Measurements from ENCODE around the gene AKAIN1.

AKAIN1 gene, protein sequence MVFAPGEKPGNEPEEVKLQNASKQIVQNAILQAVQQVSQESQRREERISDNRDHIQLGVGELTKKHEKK

GRCh38 chr18:5197032-5197434, at the start of gene AKAIN1:
TSS of gene AKAIN1 (minus strand) at chr18:5197257. CDS start at chr18:5197053, 204 bp downstream.
- DNase-seq (ENCODE audit: low spot score), result peak; percentile 91

DNA sequence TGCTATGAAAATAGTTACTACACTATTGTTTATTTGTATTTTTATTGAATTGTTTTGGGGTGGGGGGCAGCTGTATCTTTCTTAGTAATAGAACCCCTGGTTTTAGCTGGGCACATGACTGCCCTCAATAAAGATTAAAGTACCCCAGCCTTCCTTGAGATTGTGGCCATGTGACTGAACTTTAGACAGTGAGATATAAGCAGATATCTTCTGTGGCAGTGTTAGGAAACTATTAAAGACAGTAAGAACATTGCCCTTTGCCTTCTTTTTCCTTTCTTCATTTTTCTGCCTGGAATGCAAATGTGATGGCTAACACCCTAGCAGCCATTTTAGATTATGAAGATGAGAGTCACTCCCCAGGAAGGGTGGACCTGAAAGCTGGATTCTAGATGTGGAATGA, 47.9 kb upstream of the AKAIN1 start:
- DNase-seq (ENCODE audit: low spot score), result no peak

DNA sequence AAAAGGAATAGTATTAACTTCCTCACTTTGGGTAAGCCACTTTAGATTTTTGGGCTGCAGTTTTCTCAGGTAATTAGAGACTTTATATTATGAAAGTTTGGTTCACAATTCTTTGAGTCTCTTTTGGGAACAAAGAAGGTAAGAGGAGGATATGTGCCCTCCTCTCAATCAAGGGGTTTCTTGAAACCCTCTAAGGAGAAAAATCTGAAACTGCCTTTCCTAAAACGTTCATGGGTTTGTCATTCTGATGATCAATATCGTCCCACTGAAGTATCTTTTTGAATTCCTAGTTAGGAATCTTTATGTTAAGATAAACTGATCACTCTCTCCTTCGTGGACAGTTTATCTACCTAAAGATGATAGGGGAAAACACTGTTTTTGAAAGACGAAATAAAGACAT, 42.4 kb upstream of the AKAIN1 start:
- no peak for DNase-seq (ENCODE audit: low spot score)

- DNase-seq (ENCODE audit: low spot score), result peak; percentile 31
Measured at GRCh38 chr18:5238371-5238976, 41.4 kb upstream of the AKAIN1 start.

DNA sequence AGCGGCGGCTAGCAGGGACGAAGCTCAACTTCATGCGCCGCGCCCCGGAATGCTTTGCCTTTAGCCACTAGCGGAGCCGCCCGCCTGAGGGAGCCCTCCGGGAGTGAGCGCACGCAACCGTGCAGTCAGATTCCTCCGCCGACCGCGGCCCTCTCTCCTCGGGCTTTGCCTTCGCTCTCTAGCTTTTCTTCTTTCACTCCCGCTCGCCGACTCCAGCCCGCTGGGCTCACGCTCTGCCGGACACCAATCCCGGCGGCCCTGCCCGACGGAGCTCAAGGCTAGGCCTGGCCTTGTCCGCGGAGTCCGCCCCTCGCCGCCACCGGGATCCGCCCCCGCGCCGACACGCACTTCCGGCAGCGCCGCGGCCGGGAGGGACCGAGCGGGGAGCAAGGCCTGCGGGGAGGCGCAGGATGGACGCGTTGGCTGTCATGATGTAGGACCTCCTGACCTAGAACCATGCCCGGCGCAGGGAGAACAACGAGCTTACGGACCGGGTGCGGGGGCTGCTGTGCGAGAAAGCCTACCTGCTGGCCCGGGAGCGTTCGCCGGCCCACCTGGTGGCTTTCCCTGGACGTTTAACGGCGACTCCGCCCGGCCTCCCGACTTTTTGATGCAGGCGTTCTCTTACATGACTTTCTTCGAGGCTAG, 40.8 kb upstream of the AKAIN1 start:
- DNase-seq (ENCODE audit: low spot score), result peak; percentile 85

- peak; percentile 22 for DNase-seq (ENCODE audit: low spot score)
Measured at GRCh38 chr18:5237083-5237722, 40.1 kb upstream of the AKAIN1 start.

DNA sequence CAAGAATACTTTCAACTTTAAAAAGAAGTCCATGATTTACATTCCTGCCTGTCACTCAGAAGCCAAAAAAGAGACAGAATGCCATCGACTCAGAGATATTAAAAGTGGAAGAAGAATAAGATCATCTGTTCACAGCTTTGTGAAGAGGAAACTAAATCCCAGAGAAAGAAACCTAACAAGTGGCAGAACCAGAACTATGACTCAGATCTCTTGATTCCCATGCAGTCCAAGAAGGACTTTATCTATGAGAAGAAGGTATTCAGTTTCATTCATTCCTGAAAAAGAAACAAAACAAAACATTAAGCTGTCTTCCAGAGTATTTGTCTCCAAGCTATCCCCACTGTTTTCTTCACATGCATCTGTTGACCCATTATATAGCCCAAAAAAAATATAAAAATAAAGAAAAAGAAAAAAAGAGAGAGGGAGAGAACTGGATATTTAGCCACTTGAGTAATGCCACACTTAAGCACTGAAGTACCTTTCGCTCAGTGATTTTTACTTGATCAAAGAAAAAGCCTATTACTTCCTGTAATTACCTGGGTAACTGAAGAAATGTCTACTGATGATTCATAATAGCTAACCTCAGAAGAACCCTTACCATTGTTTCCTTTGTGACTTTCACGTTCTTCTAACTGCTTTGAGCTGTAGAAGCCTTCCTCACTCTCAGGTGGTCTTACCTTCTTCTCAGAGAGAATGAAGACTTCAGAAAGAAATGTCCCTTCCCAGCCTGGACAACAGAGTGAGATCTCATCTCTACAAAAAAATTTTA, 17.7 kb upstream of the AKAIN1 start:
- DNase-seq (ENCODE audit: low spot score), result no peak

- no peak for DNase-seq (ENCODE audit: low spot score)
Measured at GRCh38 chr18:5207471-5208150, 10.6 kb upstream of the AKAIN1 start.

GRCh38 chr18:5198311-5198710, 1.3 kb upstream of the AKAIN1 start:
- no peak for DNase-seq (ENCODE audit: low spot score)

DNA sequence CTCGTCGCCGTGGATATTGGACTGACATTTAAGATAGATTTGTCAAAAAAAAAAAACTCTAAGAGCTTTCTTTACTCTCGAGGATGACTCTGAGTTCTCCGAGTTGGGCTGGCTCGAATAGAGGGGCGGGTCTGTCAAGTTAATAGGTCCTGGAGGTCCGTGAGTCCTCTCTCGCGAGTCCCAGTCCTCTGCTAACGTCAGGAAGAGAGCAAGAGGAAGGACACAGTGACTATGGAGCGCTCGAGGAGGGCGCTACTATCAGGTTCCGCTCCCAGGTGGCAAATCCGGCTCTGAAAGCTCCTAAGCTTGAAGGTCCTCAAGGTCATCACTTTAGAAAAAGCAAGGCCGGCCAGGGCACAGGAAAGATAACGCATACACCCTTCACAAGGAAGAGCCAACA, 404 bp upstream of the AKAIN1 start:
- peak; percentile 8 for DNase-seq (ENCODE audit: low spot score)

DNA sequence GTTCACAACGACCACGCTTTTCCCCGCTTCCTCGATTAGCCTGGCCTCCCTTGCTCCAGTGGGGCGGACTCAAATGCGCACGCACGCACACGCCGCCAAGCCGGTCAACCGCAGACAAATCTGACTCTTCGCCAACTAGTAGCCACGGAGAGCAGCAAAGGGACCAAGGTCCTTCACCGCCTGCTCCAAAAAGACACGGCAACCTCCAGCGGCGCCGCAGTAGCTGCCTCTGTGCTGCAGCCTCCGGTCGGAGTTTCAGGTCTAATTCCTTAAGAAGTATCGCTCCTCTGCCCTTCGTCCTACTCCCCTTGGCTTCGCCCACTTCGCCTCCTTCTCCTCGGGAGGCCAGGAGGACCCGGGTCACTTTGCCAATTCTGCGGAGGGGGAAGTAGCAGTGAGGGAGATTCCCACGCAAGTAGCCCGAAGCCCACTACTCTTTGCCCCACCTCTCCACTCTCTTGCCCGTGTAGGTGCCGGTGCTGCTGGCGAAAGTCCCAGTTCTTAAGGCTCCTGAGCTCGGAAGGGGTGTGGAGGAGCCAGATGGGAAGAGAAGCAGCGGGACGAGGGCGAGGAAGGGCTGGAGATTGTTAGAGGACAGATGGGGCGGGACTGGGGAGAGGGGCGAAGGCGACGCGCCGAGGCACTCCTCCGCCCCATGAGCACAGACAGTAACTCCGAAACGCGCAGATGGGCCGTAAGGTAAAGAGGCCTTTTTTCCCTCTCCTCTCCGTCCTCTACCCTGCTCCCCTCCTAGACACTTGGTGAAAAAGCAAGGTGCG, 615 bp downstream of the AKAIN1 start:
- DNase-seq (ENCODE audit: low spot score), result peak; percentile 68

- peak; percentile 8 for DNase-seq (ENCODE audit: low spot score)
Measured at GRCh38 chr18:5195656-5196055, 1.4 kb downstream of the AKAIN1 start.

DNA sequence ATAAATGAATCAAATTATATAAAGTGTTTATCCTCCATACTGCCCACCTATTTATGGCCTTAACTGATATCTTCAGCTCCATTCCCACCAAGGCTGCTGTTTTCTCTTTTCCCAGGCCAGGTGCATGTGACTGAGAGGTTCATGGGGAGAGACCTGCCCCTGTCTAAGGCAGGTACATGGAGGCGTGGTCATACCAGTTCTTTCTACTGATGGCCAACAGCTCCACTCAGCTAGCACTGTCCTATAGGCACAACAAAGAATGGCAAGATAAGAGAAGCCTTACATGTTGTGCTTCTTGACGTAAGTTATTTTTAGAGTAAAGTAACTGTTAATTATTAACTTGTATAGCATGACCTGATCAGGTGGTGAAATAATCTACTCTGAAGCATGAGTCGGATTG, 16.8 kb downstream of the AKAIN1 start:
- DNase-seq (ENCODE audit: low spot score), result no peak

DNA sequence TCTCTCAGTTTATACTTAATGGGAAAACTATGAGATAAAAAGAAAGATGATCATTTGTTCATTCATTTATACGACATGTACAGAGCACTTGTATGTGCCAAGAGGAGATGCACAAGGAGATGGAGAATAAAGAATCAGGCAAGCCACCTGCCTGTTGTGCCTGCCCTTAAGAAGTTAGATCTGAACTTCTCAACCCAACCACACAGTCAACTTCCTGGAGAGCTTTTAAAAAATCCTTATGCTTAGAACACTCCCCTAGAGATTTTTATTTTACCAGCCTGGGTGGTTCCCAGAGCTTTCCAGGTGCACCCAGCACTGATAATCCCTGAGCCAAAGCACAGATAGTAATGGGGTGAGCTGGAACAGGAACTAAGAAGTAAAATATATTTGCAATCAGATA, 18.5 kb downstream of the AKAIN1 start:
- DNase-seq (ENCODE audit: low spot score), result no peak

DNA sequence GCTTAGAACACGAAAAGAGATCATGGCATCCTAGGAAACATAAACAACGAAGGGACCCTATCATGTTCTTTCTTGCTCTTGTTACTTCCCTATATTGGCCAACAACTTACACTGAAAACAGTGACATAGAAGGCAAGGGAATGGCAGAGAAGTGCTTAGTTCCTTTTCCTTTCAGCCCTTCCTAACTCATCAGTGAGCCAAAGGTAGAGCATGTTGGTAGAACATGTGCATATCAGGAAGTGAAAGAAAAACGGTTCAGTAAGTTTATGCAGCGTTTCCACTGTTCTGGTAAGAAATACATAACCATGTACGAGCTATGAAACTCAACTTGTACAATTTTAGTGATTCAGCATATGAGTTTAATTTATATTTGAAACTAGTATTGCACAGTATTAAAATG, 21.7 kb downstream of the AKAIN1 start:
- no peak for DNase-seq (ENCODE audit: low spot score)

DNA sequence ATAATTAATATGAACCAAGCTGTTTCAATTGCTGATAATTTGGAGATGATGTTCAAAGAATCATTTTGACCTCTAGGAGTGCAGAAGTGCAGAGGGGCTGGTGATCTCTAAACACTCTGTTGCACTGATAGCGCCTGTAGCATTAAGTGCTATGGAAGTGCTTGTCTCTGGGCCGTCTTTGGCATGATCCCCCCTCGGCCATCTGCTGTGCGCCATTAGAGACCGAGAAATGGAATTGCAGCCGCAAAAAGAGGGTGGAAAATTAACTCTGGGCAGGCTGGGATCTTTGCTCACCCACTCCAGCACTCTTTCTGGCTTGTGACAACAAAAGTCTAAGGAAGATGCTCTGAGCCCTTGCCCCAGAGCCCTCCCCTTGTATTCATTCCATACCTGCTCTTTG, 23.4 kb downstream of the AKAIN1 start:
- no peak for DNase-seq (ENCODE audit: low spot score)

DNA sequence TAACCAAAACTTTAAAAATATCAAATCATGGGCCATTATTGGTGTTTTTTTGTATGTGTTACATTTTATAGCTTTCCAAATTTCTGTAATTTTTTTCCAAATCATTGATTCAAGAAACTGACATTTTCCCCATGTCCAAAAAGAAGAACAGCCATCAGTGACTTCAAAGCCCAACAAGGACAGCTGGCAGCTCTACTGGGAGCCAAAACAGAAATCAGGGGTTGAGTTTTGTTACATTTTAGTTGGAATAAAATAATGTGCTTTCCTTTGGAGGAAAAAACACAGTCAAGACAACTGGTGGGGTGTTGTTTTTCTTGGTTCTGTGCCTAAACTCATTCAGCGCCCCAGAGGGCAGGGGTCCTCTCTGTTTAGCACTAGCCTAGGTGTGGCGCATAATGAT, 23.8 kb downstream of the AKAIN1 start:
- DNase-seq (ENCODE audit: low spot score), result no peak

DNA sequence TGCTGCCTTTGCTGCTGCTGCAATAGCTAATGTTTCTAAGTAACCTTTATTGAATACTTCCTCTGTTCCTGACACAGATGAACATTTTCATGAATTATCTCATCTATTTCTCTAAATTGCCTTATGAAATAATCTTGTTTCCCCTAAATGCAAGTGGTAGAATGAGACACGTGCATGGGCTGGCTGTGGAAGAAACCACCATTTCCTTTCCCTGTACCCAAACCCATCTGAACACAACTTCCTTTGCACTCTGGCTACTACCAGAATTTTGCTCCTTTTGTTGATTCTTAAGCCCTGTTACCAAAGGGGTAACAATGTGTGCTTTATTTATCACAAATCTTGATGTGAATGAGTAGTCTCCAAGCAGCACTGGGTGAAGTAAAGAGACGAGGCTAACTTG, 29.2 kb downstream of the AKAIN1 start:
- no peak for DNase-seq (ENCODE audit: low spot score)

- DNase-seq (ENCODE audit: low spot score), result no peak
Measured at GRCh38 chr18:5166606-5167280, 30.3 kb downstream of the AKAIN1 start.

DNA sequence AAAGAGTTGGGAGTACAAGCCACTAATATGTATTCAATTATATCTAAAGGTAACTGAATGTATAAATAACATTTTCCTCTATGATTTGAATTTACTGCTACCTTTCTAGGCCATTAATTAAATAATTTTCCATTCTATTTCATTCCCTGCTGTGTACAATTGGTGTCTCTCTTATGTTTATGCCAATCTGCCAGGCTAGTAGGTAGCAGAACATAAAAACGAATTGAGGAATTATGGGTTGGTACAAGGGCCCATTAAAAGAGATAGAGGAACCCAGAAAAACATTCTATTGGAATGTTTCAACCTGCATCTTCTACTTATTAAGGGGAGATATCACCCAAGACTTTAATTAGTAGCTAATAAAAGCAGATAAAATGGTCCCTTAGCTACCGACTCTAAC, 32.2 kb downstream of the AKAIN1 start:
- no peak for DNase-seq (ENCODE audit: low spot score)

DNA sequence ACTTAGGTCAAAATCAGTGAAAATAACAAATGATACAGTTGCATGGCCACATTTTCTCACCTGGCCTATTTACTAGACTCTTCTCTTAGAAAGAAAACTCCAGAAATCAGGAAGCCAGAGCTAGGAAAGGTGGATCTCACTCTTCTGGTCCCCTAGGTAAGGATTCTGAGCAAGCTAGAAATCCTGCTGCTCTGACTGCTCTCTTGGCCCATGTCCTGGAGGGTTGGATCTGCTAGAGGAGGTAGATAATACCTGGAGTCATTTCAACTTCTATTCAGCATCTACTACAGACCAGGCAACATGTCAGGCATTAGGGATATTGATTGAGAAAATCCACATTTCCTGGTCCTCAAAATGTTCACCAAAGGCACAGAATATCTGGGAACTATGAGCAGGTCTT, 34.9 kb downstream of the AKAIN1 start:
- no peak for DNase-seq (ENCODE audit: low spot score)
